GM21528 (cell line): ENCODE results near the gene ZFHX3.

Source experiments
- ATAC-seq: cut with Tn5 transposase; IDR thresholded peaks from one replicate; pipeline ENCODE4 v1.9.1; 2021; ENCODE audit warnings: mild to moderate bottlenecking, moderate library complexity; ENCODE audit not compliant: unreplicated experiment, low FRiP score

Gene ZFHX3

DNA sequence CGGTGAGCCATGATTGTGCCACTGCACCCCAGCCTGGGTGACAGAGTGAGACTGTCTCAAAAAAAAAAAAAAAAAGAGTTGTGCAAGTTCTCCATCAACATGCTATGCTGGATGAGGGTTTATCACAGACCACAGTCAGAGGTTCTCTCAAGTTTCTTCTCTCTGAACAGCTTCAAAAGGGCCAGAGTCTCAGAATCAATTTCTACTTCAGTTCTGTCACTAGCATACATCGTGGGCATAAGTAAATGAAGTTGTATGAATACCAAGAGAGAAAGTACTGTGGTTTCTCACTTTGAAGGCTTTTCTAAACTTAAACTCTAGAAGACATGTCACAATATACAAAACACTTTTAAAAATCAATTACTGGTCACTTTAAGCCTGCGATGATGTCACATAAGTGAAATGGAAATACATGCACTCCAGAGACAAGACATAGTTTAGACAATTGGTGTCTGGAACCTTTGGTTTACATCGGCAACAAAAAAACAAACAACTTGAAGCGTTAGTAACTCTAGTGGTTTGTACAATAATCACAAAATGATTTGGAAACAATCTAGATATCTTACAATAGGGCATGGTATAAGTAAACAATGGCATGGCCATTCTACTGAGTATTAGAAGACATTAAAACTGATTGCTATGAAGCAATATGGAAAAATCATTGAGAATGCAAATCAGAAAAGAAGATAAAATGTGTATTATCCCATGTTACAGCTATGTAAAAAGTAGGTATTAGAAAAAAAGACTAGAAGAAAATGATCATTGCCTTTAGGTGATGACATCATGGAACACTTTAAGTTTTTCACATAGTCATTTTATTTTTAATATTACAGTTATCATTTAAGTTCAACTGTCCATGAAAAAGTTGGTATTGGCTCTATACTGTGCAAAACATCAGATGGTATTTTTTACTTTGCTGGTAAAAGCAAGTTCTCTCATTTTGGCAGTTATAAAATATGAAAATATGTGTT lies 232.3 kb downstream of the ZFHX3 start:
- peak; percentile 68 for ATAC-seq

DNA sequence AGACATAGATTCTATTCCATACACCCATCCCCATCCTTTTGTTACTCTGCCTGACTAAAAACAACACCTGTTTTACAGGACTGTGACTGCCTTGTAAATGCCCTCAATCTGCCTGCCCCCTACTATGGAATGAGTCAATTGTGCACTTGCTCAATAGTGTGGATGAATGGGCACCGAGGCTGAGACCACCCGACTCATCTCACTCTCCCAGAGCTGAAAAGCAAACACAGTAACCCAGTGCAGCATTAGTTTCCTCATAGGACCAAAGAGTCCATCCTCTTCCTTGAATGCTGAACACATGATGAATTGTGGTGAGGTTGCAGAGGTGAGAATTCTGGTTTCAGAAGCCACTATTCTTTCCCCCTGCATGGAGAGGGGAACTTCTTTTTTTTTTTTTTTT lies 233.7 kb downstream of the ZFHX3 start:
- ATAC-seq, result no peak

DNA sequence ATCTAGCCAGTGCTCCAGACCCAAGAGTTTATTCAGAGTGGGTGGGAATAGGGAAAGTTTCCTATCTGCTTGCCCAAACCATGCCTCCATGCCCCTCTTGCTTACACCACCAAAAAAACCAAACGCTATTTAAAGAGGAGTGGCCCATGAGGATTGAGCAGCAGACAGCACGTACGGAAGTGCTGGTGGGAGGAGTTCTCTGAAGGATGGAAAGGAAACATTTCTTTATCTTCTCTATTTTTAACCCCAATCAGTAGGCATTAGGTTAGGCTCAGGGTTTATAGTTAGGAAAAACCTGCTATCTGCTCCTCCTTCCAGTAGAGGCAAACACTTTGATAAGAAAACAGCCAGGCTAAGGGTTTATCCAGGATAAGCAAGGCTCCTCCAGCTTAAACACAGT lies 235.3 kb downstream of the ZFHX3 start:
- no peak for ATAC-seq

DNA sequence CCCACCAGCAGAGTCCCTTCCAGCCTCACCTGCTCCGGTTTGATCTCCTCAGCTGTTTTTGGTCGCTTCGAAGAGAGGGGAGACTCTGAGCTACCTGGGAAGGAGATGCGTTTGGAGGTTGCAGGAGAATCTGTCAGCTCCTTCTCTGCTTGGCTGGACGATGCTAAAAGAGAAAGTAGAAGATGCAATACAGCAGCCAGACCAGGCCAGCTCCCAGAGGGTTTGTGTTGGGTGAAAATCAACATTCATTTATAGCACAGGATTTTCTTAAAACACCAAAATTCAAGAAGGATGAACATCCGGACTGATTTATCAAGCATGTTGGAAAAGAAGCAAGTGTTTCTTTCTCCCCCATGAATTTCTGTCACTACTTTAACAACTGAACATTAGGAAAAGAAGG lies 236.1 kb downstream of the ZFHX3 start:
- no peak for ATAC-seq

DNA sequence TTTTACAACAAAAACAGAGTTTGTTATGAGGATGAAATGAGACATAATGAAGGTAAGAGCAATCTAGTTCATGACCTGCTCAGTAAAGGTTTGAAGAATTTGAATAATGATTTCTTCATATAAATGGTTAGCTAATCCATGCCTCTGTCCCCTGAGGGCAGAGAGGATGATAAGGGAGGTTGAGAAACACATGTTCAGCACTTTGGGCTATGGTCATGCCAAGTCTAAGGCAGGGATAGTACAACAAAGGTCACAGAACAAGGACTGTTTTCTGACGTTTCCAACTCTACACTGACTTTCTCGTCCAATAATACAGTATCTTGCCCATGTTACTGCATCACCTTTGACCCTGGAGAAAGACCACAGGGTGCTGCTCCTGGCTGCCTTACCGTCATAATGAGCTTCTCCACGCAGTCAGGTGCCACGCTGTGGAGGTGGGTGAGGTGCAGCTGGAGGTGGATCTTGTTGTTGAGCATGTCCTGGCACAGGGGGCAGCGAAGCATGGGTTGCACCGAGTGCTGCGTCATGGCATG lies 236.7 kb downstream of the ZFHX3 start:
- ATAC-seq, result no peak

DNA sequence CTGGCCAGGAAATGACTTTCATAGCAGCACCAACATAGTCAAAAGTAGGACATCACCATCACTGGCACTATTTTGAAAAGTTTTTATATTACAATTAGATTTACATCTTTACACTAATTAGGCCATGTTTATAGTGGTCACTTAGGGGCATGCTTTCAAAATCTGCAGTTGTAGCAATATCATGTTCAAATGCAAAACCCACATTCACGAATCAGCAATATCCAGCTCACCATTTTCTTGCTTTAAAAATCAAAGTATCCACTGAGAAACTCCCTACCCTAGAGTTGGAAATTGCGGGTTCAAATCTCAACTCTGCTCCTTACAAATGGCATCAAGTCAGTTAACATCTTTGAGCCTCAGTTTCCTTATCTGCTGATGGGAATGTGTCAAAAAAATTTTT lies 237.4 kb downstream of the ZFHX3 start:
- ATAC-seq, result no peak

DNA sequence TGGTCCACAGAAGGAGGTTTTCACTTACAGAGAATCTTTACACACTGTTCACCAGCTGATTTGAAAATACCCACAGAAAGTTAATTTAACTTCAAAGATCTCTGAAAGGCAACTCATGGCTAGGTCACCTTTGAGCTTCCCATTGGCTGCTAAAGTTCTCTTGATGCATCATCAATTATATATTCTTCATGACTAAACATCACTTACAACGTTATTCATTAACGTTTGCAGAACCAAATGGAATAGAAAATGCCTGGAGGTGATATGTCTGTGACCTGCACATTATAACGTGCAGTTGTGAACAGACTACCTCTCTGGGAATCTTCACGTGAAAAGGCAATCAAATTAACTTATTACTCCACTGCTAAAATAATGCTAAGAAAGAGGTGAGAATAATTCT lies 238.5 kb downstream of the ZFHX3 start:
- ATAC-seq, result no peak

DNA sequence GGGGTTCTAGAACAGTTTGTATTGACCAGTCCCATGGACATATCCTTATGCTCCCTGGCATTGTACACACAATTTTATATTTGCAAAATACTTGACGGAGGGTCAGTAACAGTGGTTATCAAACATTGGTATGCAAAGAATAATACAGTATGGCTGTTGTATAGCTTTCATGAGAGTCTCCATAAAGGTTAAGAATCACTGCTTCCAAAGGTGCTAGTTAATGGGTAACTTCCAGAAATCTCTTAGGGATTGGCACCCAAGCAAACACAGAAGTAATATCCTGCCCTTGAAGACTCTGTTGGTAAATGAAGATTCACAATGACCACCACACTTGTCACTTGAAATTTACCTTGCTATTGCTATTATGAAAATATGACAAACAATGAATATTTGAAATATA lies 239.2 kb downstream of the ZFHX3 start:
- no peak for ATAC-seq

DNA sequence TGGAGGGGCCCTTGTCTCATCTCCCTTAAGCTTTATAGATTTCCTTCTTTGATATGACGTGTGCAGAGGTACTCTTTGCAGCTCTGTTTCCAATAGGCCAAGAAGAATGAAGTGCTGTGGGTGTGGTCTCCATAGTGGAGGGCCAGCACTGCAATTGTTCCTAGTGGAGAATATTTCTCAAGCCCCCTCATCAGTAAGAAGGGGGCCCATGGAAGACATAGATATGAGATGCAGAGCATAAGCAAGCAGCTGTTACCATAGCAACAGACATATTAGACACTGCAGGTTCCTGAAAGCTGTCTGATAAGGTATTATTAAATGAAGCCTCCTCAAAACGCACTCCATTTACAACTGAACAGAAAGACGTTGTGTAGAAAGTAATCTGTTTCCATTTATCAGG lies 240.7 kb downstream of the ZFHX3 start:
- ATAC-seq, result no peak

DNA sequence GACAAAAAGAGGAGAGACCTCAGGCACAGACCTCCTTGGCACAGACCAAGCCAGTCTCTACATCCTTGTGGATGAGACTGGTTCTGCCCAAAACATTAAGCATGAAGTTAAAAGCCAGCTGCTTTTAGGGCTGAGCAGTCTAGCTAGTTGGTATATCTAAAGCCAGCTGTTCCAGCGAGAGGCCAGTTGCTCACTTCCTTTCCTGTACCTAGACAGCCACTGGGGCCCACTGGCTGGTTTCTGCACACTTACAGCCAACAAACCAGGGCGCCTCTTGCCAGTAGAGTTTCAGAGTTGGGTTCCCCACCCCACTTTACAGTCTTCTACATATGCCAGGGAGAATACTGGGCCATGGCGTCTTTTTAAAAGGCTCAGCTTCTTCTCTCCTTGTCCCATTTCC lies 242.4 kb downstream of the ZFHX3 start:
- no peak for ATAC-seq

DNA sequence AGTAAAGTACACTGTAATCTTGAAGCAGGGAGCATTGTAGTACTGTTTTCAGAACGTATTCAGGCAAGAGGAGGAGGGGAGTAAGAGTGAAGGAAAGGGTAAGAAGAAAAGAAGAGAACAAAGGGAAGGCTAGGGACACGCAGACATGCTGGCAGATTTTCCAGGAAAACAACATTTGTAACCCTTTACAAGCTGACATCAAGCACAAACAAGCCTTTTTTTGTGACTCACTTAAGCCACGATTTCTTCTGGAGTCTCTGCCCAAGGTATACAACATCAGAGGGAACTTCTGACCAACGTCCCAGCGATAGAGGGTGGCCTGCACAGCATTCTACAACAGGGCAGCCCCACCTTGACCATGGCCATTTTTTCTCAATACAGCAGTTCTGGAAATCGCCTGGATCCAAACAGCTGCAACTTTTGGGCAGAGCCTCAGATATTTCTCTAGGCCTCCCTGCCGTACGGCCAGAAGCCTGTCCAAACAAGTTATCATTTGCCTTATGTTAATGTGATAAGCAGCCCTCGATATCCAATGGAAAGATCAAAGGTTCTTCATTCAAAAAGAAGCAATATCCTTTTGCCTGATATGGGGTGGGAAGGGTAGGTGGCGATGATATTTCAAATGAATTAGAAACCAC lies 247.3 kb downstream of the ZFHX3 start:
- ATAC-seq, result no peak

DNA sequence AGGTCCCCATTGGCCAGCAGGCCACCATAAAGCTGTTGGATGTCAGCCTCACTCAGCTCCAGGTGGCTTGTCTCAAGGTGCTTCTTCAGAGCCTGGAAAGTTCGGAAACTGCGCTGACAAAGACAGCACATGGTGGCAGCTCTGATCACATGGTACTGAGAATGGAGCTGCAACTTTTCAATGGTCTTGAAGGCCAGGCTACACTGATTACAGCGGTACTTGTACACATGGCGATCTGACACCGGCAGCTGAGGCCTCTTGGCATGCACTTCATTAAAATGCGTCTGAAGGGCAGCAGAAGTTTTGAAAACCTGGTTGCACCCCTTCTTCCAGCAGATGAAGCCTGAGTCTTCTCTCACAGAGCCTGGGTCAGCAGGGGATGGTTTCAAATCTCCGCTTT lies 249.7 kb downstream of the ZFHX3 start:
- no peak for ATAC-seq

DNA sequence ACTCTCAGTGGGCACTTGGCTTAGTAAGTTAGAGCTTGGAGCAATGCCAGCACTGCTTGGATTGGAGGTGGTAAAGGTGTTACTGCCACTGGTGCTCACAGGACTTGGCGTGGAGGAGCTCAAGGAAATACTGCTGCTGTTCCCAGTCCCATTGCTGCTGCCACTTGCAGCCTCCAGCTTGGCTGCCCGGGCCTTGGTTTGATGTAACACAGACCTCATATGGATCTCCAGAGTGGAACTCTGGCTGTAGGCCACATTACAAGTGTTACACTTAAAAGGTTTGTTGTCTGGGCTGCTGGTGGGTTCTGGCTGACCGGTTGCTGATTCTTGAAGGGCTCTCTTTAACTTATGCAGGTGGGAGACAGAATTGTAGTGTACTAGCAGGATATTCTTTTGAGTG lies 250.3 kb downstream of the ZFHX3 start:
- no peak for ATAC-seq

DNA sequence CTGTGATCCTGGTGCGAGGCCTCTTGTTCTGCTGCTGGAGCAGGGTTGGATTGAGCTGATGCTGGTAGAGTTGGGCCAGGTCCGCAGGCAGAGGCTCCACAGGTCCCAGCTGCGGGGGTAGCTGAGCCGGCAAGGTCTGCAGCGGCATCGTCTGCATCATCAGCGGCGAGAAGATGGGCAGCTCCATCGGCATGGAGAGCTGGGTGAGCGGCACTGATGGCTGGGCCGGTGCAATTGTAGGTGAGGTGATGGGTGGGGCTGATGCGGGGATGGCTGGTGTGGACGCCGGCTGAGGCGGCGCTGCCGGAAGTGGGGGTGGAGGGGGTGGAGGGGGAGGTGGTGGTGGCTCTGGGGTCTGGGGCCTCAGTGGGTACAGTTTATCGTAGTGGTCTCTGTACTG lies 251.7 kb downstream of the ZFHX3 start:
- ATAC-seq, result no peak

DNA sequence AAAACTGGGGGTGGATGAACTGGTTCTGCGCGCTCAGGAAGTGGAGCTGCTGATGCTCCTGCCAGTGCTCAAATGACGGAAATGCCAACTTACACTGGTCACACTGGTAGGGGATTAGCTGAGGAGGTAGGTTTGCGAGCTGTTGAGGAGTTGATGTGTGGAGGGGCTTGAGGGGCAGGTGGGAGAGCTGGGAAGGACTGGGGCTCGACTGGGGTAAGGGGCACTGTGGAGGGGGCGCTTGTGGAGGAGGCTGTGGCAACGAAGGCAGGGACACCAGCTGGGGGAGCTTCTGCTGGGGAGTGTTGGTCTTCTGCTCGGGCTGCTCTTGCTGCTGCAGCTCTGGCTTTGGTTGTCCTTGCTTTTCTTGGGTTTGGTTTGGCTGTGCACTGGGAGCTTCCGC lies 252.9 kb downstream of the ZFHX3 start:
- no peak for ATAC-seq

DNA sequence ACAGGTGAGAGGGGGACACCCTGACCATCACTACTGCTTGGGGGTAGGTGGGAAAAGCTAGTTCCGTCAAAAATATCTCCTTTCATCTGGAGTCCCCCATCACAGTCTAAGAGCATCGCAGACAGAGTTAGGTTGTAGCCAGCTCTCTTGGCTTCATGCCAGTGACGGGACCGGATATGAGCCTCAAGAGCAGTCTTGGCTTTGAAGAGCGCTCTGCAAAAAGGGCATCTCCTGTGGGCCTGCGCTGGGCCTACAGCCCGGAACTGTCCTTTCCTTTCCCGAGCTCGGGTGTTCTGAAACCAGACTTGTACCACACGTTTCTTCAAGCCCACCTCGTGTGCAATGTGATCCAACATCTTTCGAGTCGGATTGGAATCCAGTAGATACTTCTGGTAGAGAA lies 253.6 kb downstream of the ZFHX3 start:
- ATAC-seq, result no peak

DNA sequence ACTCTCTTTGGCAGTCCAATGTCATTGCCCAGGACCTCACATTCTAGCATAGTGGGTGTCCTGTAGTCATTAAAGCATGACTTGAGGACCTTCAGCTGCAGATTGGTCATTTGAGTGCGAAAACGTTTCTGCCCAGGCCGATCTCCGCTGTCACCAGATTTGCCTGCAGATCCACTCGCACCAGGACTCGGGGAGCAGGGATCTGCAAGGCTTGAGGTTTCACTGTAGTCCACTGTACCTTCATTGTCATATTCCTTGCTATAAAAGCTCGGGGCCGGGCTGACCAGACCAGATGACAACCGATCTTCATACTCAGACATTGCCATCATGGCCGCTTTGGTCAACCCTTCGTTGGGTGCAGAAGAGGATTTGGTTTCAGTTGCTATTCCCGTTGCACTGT lies 254.2 kb downstream of the ZFHX3 start:
- no peak for ATAC-seq

DNA sequence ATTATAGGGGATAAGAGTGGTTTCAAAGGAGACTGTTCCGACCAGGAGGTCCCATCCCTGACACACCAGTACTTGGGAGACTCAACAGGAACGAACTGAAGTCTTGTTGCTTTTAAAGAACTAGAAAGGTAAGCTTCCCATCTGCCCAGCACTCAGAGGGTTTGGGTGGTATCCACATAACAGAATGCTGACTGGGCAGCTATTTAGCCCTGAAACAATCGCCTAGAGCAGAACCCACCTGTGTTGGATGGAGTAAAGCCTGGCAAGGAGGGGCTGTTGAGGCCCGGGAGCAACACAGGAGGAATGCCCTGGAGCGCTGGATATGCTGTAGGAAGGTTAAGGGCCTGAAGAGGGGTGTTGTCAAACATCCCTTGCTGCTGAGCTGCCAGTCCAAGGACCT lies 254.9 kb downstream of the ZFHX3 start:
- no peak for ATAC-seq

DNA sequence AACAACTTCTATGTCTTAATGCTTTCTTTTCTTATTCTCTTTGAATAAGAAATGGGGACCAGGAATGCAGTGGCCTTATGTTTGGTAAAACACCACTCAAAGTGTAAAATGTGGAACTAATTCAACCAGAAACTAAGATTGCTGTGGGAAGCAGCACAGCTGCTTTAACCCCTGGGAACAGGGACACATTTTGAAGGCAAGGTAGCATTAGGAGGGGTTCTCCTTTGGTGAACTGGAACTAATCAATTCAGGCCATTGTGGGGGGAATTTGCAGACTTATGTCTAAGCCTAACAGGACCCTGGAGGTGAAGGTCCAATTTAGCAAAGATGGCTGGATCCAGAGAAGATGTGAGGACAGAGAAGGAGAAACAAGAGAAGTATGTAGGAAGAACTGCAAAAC lies 256.1 kb downstream of the ZFHX3 start:
- no peak for ATAC-seq

DNA sequence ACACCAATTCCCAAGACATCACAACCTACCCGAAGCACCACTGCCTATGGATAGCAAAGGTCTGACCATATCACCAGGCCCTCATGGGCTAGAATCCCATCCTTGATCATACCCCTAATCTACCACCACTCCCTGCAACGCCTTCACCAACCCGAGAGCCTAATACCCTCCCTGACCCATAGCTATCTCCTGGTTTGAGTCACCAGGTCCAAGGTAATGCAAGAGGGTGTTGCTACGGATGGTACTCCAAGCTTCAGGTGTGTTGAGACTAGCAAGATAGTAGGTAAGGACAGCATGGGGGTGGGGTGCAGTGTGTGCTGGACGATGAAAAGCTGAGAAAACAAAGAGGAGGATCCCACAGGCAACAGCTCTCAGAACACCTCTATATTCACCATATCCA lies 258.0 kb downstream of the ZFHX3 start:
- no peak for ATAC-seq

DNA sequence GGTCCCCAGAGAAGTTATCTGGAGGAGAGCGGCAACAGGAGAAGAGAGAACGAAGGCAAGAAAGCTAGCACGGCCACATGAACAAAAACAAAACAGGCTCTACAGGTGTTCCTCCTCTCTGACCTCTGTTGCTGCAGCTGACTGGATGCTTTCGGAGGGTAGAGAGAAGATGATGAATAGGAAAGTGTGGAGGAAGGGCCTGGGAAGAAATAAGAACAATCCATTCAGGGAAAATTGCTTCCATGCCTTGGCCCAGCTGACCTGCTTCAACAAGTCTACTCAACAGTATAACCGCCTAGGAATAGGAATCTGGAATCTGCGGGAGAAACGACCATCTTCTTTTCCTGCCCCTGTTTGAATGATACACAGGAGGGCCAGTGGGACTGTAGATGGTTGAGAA lies 258.5 kb downstream of the ZFHX3 start:
- no peak for ATAC-seq

DNA sequence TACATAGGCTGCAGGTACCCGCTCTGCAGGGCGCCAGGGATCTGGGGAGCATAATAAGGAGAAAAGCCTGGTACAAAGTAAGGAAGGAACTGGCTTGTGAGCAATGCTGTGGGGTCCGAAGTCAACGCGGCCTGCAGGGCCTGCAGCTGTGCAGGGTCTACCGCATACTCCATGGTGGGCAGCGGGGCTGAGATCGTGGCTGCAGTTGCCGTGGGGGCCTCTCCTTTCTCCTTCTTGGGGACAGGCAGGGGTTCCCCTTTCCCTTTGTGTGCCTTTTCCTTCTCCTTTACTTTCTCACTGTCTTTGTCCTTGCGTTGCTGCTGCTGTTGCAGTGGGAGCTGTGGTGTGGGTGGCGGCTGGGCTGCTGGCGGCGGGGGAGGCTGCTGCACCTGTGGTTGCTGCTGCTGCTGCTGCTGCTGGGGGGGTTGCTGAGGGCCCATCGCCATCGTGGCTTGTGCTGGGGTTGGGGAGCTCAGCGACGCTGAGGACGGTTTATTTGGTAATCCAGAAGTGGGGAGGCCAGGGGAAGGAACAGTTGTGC lies 259.6 kb downstream of the ZFHX3 start:
- no peak for ATAC-seq
